HG02840 (cell line): ENCODE measurements around the gene LYPD4.
"Not testable (repeated sequence)": the region's sequence is repeated elsewhere in the genome, so short reads cannot be mapped to it uniquely, and the experiment has no call there.

Experiments used
- ATAC-seq: cut with Tn5 transposase; IDR thresholded peaks from one replicate; pipeline ENCODE4 v1.9.1; 2021; ENCODE audit warnings: mild to moderate bottlenecking, moderate library complexity, moderate number of reproducible peaks; ENCODE audit not compliant: unreplicated experiment, low FRiP score

The LYPD4 gene

DNA sequence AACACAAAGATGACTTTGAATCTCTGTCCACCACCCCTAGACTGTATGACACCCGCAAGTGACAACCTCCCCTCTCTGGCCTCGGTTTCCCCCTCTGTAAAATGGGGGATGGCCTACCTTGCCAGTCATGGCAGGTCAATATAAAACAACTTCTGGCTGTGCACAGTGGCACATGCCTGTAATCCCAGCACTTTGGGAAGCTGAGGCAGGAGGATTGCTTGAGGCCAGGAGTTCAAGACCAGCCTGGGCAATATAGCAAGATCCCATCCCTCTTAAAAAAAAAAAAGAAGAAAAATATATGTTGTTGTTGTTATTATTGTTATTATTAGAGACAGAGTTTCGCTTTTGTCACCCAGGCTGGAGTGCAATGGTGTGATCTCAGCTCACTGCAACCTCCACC, 31.5 kb upstream of the LYPD4 start:
- ATAC-seq = not testable (repeated sequence)

DNA sequence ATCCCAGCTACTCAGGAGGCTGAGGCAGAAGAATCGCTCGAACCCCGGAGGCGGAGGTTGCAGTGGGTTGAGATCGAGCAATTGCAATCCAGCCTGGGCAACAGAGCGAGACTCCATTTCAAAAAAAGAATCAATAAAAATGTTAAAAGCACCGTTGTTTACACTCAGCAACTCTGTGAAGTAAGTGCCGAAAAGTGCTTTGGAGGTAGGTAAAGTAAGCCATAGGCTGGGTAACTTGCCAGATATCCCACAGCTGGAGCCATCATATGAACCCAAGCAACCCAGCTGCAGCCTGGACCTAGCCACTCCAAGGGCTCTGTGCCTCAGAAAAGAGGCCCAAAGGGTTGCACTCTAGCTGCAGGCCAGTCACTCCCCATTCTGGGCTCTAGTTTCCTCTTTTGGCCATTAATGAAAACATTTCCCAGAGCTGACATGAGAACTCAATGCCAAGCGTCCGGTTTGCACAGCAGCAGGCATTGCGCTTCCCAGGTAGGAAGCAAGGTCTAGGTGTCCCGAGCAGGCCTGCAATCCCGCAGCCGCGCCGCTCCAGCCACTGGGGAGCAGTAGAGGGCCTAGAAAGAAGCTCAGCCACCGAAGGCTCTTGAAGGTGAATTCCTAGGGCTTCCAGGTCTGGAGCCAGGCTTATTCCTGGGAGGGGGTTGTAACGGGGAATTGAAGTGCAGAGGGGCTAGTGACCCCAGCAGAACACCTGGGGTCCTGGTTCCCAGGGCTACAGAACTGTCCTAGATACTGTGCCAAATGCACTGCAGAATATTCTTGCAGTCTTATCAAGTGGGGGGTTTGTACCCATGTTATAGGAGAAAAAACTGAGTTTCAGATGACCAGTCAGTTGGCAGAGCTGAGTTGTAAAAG, 28.5 kb upstream of the LYPD4 start:
- no peak for ATAC-seq

DNA sequence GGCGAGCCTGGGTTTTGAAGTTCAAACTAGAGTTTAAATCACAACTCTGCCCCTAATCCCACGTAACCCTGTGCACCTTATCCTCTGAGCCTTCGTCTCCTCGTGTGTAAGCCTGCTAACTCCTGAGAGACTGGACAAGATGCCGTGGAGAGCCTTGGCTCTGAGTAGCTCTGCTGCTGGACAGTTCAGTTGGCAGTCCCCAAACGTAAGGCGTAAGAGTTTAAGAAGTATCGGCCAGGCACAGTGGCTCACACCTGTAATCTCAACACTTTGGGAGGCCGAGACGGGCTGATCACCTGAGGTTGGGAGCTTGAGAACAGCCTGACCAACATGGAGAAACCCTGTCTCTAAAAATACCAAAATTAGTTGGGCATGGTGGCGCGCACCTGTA, 27.9 kb upstream of the LYPD4 start:
- ATAC-seq = no peak

- no peak for ATAC-seq
Observed at GRCh38 chr19:41871573-41872383, 27.3 kb upstream of the LYPD4 start.

DNA sequence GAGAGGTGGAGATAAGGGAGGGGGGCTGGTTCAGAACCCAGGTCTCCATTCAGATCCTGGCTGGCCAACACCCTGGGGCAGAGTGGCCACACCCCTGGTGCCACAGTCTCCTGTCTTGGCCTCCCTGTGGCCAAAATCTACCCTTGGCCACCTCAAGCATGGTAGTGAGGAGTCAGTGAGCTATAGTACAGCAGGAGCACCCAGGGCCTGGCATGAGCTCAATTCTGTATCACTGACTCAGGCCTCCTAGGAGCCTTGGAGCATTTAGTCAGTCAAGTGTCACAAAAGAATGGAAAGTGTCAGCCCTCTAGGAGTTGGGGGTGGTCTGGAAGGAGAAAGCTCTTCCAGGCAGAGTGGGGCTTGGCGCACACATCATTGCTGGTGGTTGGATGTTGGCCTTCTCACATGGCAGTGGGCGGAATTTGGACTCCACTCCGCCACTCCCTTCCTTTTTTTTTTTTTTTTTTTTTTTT, 26.0 kb upstream of the LYPD4 start:
- ATAC-seq = no peak

DNA sequence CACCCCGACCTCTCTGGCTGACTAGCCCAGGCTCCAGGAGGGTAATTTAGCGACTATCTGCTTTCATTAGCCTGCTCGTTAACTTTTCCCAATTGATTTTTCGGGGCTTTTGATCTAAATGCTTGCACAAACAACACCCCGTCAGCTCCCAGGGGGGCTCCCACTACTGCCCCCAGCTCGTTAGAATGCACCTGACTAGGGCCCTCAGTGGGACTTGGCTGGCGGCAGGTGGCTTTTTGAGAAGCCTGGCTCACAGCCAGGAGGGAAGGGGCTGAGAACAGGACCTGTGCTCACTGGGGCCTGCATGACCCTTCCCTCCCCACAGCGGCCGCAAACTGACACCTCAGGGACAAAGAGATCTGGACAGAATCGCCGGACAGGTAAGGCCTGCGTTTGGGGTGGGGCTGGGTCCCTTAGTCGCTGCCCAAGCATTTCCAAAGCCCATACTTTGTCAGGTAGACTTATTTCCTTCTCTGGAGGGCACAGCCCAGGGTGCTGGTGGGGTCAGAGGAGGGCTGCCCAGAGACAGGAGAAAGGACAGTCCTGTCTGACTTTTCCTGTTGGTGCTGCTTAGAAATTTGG, 25.0 kb upstream of the LYPD4 start:
- no peak for ATAC-seq

- no peak for ATAC-seq
Observed at GRCh38 chr19:41868989-41869300, 24.5 kb upstream of the LYPD4 start.

GRCh38 chr19:41868120-41868988, 23.9 kb upstream of the LYPD4 start:
- ATAC-seq = no peak

- no peak for ATAC-seq
Observed at GRCh38 chr19:41866284-41866683, 21.8 kb upstream of the LYPD4 start.

DNA sequence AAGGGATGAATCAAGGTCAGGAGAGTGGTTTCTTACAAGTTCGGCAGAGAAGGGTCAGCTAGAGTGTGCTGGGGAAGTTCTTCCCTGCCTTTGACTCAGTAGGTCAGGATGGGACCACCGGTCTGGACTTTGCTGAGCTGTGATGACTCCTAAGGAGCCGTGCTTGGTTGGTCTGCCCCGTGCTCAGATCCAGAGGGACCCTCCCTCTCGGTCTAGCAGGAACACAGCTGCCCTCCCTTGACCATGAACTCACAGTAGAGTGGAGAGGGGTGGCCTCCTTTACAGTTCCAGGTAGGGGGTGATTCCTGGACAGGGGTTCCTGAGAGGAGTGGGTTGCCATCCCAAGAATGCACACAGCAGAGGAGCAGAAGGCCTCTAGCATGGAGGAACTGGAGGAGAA, 19.9 kb upstream of the LYPD4 start:
- ATAC-seq = no peak

- no peak for ATAC-seq
Observed at GRCh38 chr19:41863209-41863931, 18.9 kb upstream of the LYPD4 start.

DNA sequence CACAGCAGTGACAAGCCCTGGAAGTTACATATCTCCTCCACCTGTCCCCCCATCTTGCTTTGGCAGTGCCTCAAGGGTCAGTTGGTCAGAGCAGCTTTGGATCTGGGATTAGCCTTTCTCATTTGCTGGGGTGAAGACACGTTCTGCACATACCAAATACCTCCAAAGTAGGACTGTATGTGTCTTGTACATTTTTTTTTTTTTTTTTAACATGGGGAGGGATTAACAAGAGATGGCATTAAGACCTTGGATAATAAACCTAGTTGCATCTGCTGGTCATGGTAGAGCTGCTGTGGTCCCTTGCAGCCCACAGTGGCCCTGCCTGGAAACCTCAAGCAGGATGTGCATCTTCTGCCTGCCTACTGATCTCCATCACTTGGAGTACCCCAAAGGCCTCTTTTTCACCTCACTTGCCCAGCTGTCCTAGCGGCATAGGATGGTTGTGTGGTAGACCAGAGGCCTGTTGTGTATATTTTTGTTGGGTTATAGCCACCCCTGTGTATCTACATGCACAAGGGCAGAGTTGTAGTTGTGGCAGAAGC, 18.0 kb upstream of the LYPD4 start:
- ATAC-seq = no peak

GRCh38 chr19:41861846-41862245, 17.4 kb upstream of the LYPD4 start:
- no peak for ATAC-seq

GRCh38 chr19:41861116-41861768, 16.8 kb upstream of the LYPD4 start:
- no peak for ATAC-seq

GRCh38 chr19:41860419-41861115, 16.1 kb upstream of the LYPD4 start:
- ATAC-seq = no peak

- peak; percentile 90 for ATAC-seq
Observed at GRCh38 chr19:41859618-41860418, 15.3 kb upstream of the LYPD4 start, which contains the start of gene RPS19. RPS19 (plus strand) TSS chr19:41860255; CDS start chr19:41860775, 520 bp downstream.

DNA sequence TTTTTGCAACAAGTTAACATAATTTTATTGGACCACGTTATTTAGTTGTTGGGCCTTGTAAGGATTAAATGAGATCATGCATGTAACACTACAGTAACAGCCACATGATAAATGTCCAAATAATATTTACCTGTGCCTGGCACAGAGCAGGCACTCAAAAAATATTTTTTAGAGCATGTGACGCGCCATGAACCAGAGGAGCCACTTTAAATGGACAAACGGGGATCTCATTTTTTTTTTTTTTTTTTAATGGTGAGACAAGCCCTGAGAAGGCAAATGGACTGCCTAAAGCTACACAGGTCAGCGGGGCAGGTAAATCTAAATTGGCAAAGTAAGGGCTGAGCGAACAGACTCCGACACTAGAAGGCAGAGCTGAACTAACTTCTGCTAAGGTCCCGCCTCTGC, 14.7 kb upstream of the LYPD4 start:
- ATAC-seq = no peak
